Natural killer cell (primary cell): ENCODE measurements around the gene NMUR1. TPM values are rescaled to one million over a fixed set of nuclear protein-coding genes. Genes with fewer than 3 reads are reported as not detected.

Experiments used
- ATAC-seq, 3 donors: fragments of 150-1000 bp in 2 of 3; fragments of 200-7000 bp in 1 of 3; cut with Tn5 transposase; 1 replicate in 1 of 3; 2 replicates in 2 of 3; pipeline ENCODE4 v1.10.0; 2021; ENCODE audit warnings: mild to moderate bottlenecking in 2 of 3, moderate library complexity in 2 of 3
- DNase-seq, 2 donors: peaks; one replicate each; pipeline versions ENCODE4 v3.0.0 to v3.0.0-alpha.2; 2013 to 2021; ENCODE audit warnings: mixed read lengths in 1 of 2
- H3K27ac ChIP-seq: one replicate; pipeline ENCODE4 v1.5.1; 2013; ENCODE audit warnings: mild to moderate bottlenecking, low read length
- H3K27me3 ChIP-seq: one replicate; pipeline ENCODE4 v1.6.1; 2013; ENCODE audit warnings: low read length; ENCODE audit not compliant: control insufficient read depth, insufficient read depth
- H3K36me3 ChIP-seq: one replicate; pipeline ENCODE4 v1.6.1; 2013; ENCODE audit warnings: low read length; ENCODE audit not compliant: control insufficient read depth, insufficient read depth
- H3K4me1 ChIP-seq: one replicate; pipeline ENCODE4 v1.6.1; 2013; ENCODE audit warnings: low read length; ENCODE audit not compliant: control insufficient read depth, insufficient read depth
- H3K4me3 ChIP-seq: one replicate; pipeline ENCODE4 v1.5.1; 2013; ENCODE audit warnings: low read length
- H3K9me3 ChIP-seq: one replicate; pipeline ENCODE4 v1.6.1; 2013; ENCODE audit warnings: low read length; ENCODE audit not compliant: control insufficient read depth, insufficient read depth
- H3K27ac Mint-ChIP-seq, 2 donors: one replicate each; pipeline ENCODE4 v1.8.0; 2022; ENCODE audit warnings: mild to moderate bottlenecking in 2 of 2, mixed read lengths in 2 of 2, moderate library complexity in 1 of 2
- H3K27me3 Mint-ChIP-seq, 2 donors: one replicate each; pipeline ENCODE4 v1.8.0; 2022; ENCODE audit warnings: low read depth in 2 of 2, mixed read lengths in 2 of 2
- H3K36me3 Mint-ChIP-seq: one replicate; pipeline ENCODE4 v1.8.0; 2022; ENCODE audit warnings: mixed read lengths
- H3K4me1 Mint-ChIP-seq, 2 donors: one replicate each; pipeline ENCODE4 v1.8.0; 2022; ENCODE audit warnings: mixed read lengths in 2 of 2
- H3K4me3 Mint-ChIP-seq: one replicate; pipeline ENCODE4 v1.8.0; 2022; ENCODE audit warnings: mild to moderate bottlenecking, moderate library complexity, mixed read lengths
- H3K9me3 Mint-ChIP-seq, 2 donors: one replicate each; pipeline ENCODE4 v1.8.0; 2022; ENCODE audit warnings: mixed read lengths in 2 of 2
- WGBS: methylation state at CpG from one replicate; pipeline ENCODE4 v1.1.7; 2013; ENCODE audit warnings: missing lambda C conversion rate; ENCODE audit not compliant: insufficient coverage; 5-methylcytosine and 5-hydroxymethylcytosine counted together
- intact Hi-C: fragments of 100-400 bp; cut with micrococcal nuclease; formaldehyde crosslinking; loops from one replicate; pipeline ENCODE4 v1.14.2; 2022
- total RNA-seq, 4 donors: library from RNA; stranded (reverse); fragments of 120-200 nt in 1 of 4; gene quantifications; one replicate each; pipeline versions ENCODE4 v1.2.3 to v1.2.4, GENCODE V29; 2013 to 2022
- TF ChIP-seq, protein P1 (sequence below): fragments of 200-600 bp; IDR thresholded peaks from one replicate; pipeline ENCODE4 v1.8.0; 2022; ENCODE audit warnings: antibody characterized with exemption

The NMUR1 gene
- total RNA-seq, 3 donors from 2014 or later (not counting 1 experiment from before 2014, with no cell fraction given): 67.4 to 103 (median 80.2) TPM

DNA sequence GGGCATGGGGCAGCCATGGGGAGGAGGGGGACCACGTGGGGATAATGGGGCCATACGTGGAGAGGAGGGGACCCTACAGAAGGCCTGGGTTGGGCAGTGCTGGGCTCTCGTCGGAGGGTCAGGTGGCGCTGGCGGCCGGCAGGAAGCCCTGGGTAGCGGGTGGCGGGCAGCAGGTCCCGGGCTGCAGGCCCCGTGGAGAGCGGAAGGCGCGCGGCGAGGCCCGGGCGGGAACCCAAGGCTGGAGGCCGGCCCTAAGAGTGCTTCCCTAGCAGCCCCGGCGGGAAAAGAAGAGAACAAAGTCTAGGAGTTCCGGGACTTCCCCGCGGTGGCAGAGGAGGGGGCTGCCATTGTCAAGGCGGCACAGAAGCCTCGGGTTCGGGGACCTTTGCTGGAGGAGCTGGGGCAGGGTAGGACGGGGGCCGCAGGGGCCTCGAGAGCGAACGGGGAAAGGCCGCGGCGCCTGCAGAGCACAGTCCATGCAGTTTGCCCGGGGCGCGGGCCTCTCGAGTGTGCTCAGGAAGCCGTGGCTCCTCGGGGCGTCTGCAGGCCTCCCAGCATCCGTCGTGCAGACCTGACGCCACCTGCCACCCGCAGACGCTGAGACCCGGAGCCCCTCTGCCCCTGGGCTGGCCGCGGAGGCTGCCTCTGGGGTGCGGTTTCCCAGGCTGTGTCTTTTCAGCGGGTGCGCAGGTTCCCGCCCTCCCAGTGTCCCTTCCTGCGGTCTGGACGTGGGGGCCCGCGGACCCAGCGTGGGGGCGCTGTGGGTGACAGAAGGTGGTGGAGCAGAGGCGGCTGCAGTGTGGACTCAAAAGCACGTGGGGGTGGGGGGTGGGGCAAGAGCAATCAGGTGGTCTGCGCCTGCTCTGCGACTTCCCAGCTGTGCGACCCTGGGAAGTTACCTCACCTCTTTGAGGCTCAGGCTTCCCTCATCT is 46.6 kb downstream of the NMUR1 start:
- ATAC-seq (peak; percentile 64 to 66 (median 64)), DNase-seq (peak in 1 of 2 donors; percentile 74)
- H3K36me3 ChIP-seq: no peaks in the 10 kb centered on the region
- H3K4me1 ChIP-seq: peaks cover 21% of the 10 kb centered on the region
- peak overlapping the region; percentile 82 for H3K27ac ChIP-seq
- peak overlapping the region; percentile 54 for H3K4me3 ChIP-seq
- H3K27ac Mint-ChIP-seq: peak overlapping the region; percentile 77 to 85
- intact Hi-C loops: loop anchor here (1.0 kb wide), 1 partner anchor 74 kb away; no protein-coding TSS in a partner anchor
- no peaks in the 10 kb centered on the region for H3K27me3 ChIP-seq
- TF ChIP-seq, protein P1, sequence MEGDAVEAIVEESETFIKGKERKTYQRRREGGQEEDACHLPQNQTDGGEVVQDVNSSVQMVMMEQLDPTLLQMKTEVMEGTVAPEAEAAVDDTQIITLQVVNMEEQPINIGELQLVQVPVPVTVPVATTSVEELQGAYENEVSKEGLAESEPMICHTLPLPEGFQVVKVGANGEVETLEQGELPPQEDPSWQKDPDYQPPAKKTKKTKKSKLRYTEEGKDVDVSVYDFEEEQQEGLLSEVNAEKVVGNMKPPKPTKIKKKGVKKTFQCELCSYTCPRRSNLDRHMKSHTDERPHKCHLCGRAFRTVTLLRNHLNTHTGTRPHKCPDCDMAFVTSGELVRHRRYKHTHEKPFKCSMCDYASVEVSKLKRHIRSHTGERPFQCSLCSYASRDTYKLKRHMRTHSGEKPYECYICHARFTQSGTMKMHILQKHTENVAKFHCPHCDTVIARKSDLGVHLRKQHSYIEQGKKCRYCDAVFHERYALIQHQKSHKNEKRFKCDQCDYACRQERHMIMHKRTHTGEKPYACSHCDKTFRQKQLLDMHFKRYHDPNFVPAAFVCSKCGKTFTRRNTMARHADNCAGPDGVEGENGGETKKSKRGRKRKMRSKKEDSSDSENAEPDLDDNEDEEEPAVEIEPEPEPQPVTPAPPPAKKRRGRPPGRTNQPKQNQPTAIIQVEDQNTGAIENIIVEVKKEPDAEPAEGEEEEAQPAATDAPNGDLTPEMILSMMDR: no peak
- WGBS: 40% methylated on average over 65 of the region's 65 CpGs
- no peaks in the 10 kb centered on the region for H3K9me3 Mint-ChIP-seq
- peaks cover 0 to 15% of the 10 kb centered on the region in 2 donors for H3K4me1 Mint-ChIP-seq
- no peaks in the 10 kb centered on the region for H3K36me3 Mint-ChIP-seq
- H3K9me3 ChIP-seq: no peaks in the 10 kb centered on the region
- H3K4me3 Mint-ChIP-seq: peak overlapping the region; percentile 73
- peaks cover 0 to 3% of the 10 kb centered on the region in 2 donors for H3K27me3 Mint-ChIP-seq

- 15% methylated on average over 36 of the region's 36 CpGs for WGBS
- H3K27ac ChIP-seq: peak overlapping the region; percentile 82
- H3K9me3 Mint-ChIP-seq: no peaks in the 10 kb centered on the region
- intact Hi-C loops: loop anchor here (1.0 kb wide), 1 partner anchor 74 kb away; no protein-coding TSS in a partner anchor
- H3K4me3 ChIP-seq: peak overlapping the region; percentile 54
- H3K36me3 Mint-ChIP-seq: no peaks in the 10 kb centered on the region
- H3K27ac Mint-ChIP-seq: peak overlapping the region; percentile 77 to 85
- peaks cover 0 to 15% of the 10 kb centered on the region in 2 donors for H3K4me1 Mint-ChIP-seq
- peaks cover 21% of the 10 kb centered on the region for H3K4me1 ChIP-seq
- H3K36me3 ChIP-seq: no peaks in the 10 kb centered on the region
- peak; percentile 53 to 83 for DNase-seq
- TF ChIP-seq, protein P1: peak; percentile 58
- no peaks in the 10 kb centered on the region for H3K27me3 Mint-ChIP-seq
- H3K4me3 Mint-ChIP-seq: peak overlapping the region; percentile 73
- no peaks in the 10 kb centered on the region for H3K27me3 ChIP-seq
- H3K9me3 ChIP-seq: no peaks in the 10 kb centered on the region
- peak; percentile 83 for ATAC-seq
Observed at GRCh38 chr2:231482806-231483391, 47.3 kb downstream of the NMUR1 start.

- no peak for ATAC-seq
- H3K27ac ChIP-seq: no peak overlapping the region
- H3K4me3 ChIP-seq: no peak overlapping the region
Observed at GRCh38 chr2:231480781-231481180, 49.5 kb downstream of the NMUR1 start.

More at GRCh38 chr2:231480781-231481180, 49.5 kb downstream of the NMUR1 start:
- H3K36me3 Mint-ChIP-seq: no peaks in the 10 kb centered on the region
- DNase-seq: no peak
- intact Hi-C loops: no loop called here
- no peaks in the 10 kb centered on the region for H3K9me3 Mint-ChIP-seq
- Histone ChIP-seq H3K4me1 (peaks cover 22% of the 10 kb centered on the region), H3K9me3 (no peaks in the 10 kb centered on the region), H3K27me3 (no peaks in the 10 kb centered on the region), H3K36me3 (no peaks in the 10 kb centered on the region)
- peaks cover 0 to 15% of the 10 kb centered on the region in 2 donors for H3K4me1 Mint-ChIP-seq
- H3K27me3 Mint-ChIP-seq: no peaks in the 10 kb centered on the region
- WGBS: 88% methylated on average over 2 of the region's 3 CpGs
- H3K4me3 Mint-ChIP-seq: no peak overlapping the region
- TF ChIP-seq, protein P1: no peak
- no peak overlapping the region for H3K27ac Mint-ChIP-seq
